ENCODE data around the gene COL28A1.

GRCh38 chr7:7454000-7454399 is 81.7 kb downstream of the COL28A1 start:
- TF ChIP-seq POLR2A (IDR thresholded peaks at IDR 0.05; ENCODE audit: low read depth, low read length): no peak
- no peak for TF ChIP-seq POLR2AphosphoS5 (IDR thresholded peaks at IDR 0.05; ENCODE audit: low read depth, low read length)

Measured in GM12892 (cell line).